AG04450 (cell line): Measurements from ENCODE around the gene KRTAP5-6. TPM values are rescaled to one million over a fixed set of nuclear protein-coding genes. Genes with fewer than 3 reads are reported as not detected.

Experiments used
- CTCF ChIA-PET: fragments of 300-600, 350-600 bp; formaldehyde crosslinking; extraction: SDS; loops from one replicate; lab custom pipeline; 2022; ENCODE audit warnings: antibody characterized with exemption, inconsistent platforms; lab: Charles Lee
- POLR2A ChIA-PET: fragments of 350-600 bp; formaldehyde crosslinking; extraction: SDS; loops from one replicate; lab custom pipeline; 2021; ENCODE audit warnings: antibody characterized with exemption, inconsistent platforms; lab: Yijun Ruan, JAX
- DNase-seq: peaks from one replicate; pipeline ENCODE4 v3.0.0-alpha.2; 2011; ENCODE audit warnings: low read depth, low spot score
- H3K27ac ChIP-seq: one replicate; pipeline ENCODE4 v1.5.1; 2012; ENCODE audit warnings: low read depth, low read length, control low read depth
- H3K27me3 ChIP-seq: one replicate; pipeline ENCODE4 v1.6.0; 2012; ENCODE audit warnings: low read length; ENCODE audit not compliant: control insufficient read depth, insufficient read depth
- H3K4me3 ChIP-seq: 2 replicates; pipeline ENCODE4 v1.5.1; 2011; ENCODE audit warnings: mild to moderate bottlenecking, low read depth, low read length, control low read depth
- H3K9me3 ChIP-seq: 2 replicates; pipeline ENCODE4 v1.5.1; 2012; ENCODE audit warnings: low read length; ENCODE audit not compliant: control insufficient read depth, insufficient read depth
- polyA plus RNA-seq: library from polyadenylated mRNA; depleted of rRNA; stranded (reverse); fragments of >200 nt; gene quantifications from 2 replicates; pipeline ENCODE4 v1.2.3, GENCODE V29; 2011
- TF ChIP-seq, protein P1 (sequence below): IDR thresholded peaks from 2 replicates; pipeline ENCODE4 v1.5.1; 2011; ENCODE audit warnings: low read depth, low read length, control low read depth, inconsistent platforms

The KRTAP5-6 gene
- polyA plus RNA-seq, 1 experiment = not detected

DNA sequence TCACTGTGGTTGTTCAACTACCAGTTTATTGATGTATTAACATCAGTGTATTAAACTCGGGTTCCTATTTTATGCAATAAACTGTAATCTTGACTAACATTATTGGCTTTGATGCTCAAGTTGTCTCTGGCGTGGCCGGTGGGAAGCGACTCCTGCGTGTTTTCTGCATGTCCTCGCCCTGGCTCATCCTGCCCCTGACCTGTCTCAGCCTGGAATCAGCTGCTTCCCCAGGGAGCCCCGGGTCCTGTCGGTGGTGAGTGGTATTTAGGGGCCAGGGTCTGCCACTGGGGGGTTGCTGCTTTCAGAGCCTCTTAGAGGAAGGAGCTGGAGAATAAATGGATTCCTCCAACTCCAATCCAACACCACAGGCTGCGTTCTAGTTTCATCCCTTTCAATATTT, 30.9 kb downstream of the KRTAP5-6 start:
- Histone ChIP-seq H3K4me3 (no peak overlapping the region), H3K9me3 (no peaks in the 10 kb centered on the region), H3K27ac (no peak overlapping the region), H3K27me3 (peaks cover 23% of the 10 kb centered on the region)
- TF ChIP-seq, protein P1, sequence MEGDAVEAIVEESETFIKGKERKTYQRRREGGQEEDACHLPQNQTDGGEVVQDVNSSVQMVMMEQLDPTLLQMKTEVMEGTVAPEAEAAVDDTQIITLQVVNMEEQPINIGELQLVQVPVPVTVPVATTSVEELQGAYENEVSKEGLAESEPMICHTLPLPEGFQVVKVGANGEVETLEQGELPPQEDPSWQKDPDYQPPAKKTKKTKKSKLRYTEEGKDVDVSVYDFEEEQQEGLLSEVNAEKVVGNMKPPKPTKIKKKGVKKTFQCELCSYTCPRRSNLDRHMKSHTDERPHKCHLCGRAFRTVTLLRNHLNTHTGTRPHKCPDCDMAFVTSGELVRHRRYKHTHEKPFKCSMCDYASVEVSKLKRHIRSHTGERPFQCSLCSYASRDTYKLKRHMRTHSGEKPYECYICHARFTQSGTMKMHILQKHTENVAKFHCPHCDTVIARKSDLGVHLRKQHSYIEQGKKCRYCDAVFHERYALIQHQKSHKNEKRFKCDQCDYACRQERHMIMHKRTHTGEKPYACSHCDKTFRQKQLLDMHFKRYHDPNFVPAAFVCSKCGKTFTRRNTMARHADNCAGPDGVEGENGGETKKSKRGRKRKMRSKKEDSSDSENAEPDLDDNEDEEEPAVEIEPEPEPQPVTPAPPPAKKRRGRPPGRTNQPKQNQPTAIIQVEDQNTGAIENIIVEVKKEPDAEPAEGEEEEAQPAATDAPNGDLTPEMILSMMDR = no peak
- DNase-seq = no peak
- CTCF ChIA-PET = no interaction called here
- POLR2A ChIA-PET = no interaction called here

DNA sequence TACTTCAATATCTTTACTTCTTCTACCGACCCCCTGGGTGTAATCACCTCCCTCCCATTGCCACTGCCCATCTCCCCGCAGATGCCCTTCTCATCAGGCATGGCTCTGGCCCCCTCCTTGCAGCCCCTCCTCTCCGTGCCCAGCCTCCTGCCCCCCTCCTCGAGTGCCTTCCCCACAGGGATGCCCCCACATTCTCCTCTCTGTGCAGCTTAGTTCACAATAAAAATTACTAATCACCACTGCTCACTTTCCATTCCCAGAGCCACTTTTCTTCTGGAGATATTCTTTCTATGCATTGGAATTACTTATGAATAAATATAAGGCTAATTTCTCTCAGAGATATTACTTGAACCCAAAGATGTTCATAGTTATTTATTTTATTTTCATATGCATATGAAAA, 31.3 kb downstream of the KRTAP5-6 start:
- H3K27ac ChIP-seq = no peak overlapping the region
- H3K27me3 ChIP-seq = peaks cover 23% of the 10 kb centered on the region
- DNase-seq = no peak
- H3K4me3 ChIP-seq = no peak overlapping the region
- POLR2A ChIA-PET = no interaction called here
- H3K9me3 ChIP-seq = no peaks in the 10 kb centered on the region
- TF ChIP-seq, protein P1 = no peak
- CTCF ChIA-PET = no interaction called here

DNA sequence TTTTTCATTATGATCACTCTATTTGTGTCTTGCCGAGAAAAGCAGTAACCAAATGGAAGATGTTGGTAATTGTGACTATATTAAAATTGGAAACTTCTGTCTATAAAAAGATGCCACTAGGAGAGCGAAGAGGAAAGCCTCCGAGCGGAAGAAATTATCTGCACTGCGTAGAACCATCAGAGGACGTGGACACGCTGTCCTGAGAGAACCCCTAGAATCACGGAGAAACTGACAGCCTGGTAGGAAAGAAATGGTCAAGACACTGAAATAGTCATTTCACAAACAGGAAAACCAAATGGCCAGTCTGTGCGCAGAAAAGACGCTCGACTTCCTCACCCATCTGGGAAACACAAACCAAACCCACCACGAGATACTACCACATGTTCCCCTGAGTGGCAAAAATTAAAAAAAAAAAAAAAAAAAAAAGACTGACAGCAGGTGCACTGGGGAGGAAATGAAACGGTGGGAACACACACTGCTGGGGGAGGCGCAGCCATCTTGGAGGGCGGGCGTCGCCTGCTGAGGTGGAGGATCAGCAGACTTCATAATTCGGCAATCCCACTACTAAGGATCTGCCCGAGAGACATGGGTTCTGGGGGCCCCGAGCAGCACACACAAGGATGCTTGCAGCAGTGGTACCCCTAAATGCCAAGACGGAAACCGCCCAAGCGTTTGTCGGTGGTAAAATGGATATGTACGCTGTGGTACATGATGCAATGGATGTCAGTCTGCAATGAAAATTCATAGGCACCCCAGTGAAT, 32.1 kb downstream of the KRTAP5-6 start:
- CTCF ChIA-PET = no interaction called here
- H3K27ac ChIP-seq = no peak overlapping the region

DNA sequence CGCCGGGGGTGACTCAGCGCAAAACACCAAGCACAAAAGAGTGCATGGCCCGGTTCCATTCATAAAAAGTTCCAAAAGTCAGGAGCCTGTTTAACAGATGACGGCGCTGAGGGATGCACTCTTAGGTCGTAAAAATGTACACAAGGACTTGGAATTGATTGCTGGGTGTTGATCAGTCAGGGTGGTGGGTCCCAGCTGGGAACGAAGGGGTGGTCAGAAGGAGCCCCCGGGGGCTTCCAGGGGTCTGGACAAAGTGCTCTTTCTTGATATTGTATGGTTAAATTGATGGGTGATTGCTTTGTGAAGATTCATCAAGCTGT, 32.7 kb downstream of the KRTAP5-6 start:
- ChIA-PET POLR2A (no interaction called here), CTCF (interaction anchor here (1.2 kb wide), 1 partner anchor 103 kb away, joined by 3 read pairs; no protein-coding TSS in a partner anchor)
- Histone ChIP-seq H3K4me3 (no peak overlapping the region), H3K9me3 (no peaks in the 10 kb centered on the region; the same call in 1 of the 2 replicates), H3K27me3 (peaks cover 23% of the 10 kb centered on the region), H3K27ac (no peak overlapping the region)
- TF ChIP-seq, protein P1 = no peak
- no peak for DNase-seq

More for the DNA sequence above, 32.1 kb downstream of the KRTAP5-6 start:
- H3K4me3 ChIP-seq = no peak overlapping the region
- no peak for DNase-seq
- POLR2A ChIA-PET = no interaction called here
- TF ChIP-seq, protein P1 = no peak
- no peaks in the 10 kb centered on the region; the same call in 1 of the 2 replicates for H3K9me3 ChIP-seq
- H3K27me3 ChIP-seq = peaks cover 23% of the 10 kb centered on the region

DNA sequence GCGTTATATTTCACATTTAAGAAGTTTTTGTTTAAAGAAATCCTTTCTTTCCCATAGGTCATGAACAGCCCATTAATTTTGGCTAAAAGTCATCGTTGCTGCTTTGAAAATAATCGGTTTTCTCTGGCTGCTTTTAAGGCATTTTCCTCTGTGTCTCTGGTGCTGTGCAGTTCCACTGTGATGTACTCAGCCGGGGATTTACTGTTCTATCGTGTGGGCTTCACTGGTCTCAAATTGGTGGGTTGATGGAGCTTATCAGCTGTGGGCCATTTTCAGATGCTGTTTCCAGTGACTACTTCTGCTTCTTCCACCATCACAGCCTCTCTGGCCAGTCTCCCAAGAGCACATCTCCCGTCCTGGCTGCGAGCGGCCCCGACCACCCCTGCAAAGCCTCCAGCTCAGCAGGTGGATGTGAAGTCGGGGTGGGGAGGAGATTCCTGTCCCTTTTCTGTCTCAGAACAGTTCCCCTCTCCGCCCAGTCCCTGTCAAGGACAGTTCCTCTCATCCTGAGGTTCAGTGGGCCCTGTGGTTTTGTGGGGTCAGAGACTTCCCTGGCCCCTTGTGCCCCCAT, 33.1 kb downstream of the KRTAP5-6 start:
- TF ChIP-seq, protein P1 = no peak
- DNase-seq = no peak
- ChIA-PET CTCF (interaction anchor here (1.2 kb wide), 1 partner anchor 103 kb away, joined by 3 read pairs; no protein-coding TSS in a partner anchor), POLR2A (no interaction called here)
- Histone ChIP-seq H3K27ac (no peak overlapping the region), H3K4me3 (no peak overlapping the region), H3K27me3 (peaks cover 21% of the 10 kb centered on the region), H3K9me3 (no peaks in the 10 kb centered on the region; the same call in 1 of the 2 replicates)
